Brain microvascular endothelial cell (primary cell): ENCODE results near the gene PTBP1.

Experiments used
- DNase-seq: peaks from one replicate; pipeline ENCODE4 v3.0.0-alpha.2; 2020
- H3K27ac ChIP-seq: fragments of 250-450 bp; sonication (Bioruptor Pico); 2 replicates; pipeline ENCODE4 v1.5.1; 2020; ENCODE audit warnings: mild to moderate bottlenecking, moderate library complexity
- H3K27me3 ChIP-seq: fragments of 250-450 bp; sonication (Bioruptor Pico); replicated peaks from 2 replicates; pipeline ENCODE4 v1.5.1; 2020; ENCODE audit warnings: mild to moderate bottlenecking
- H3K36me3 ChIP-seq: fragments of 250-450 bp; sonication (Bioruptor Pico); replicated peaks from 2 replicates; pipeline ENCODE4 v1.5.1; 2020; ENCODE audit warnings: mild to moderate bottlenecking
- H3K4me3 ChIP-seq: 2 replicates; pipeline ENCODE4 v1.5.1; 2011; ENCODE audit warnings: low read depth, mild to moderate bottlenecking, control low read depth, low read length, moderate library complexity
- CTCF ChIP-seq: IDR thresholded peaks from 2 replicates; pipeline ENCODE4 v1.5.1; 2011; ENCODE audit warnings: low read depth, mild to moderate bottlenecking, moderate library complexity, low read length, control low read depth, inconsistent platforms; ENCODE audit errors: missing control alignments
- in situ Hi-C: cut with HindIII; loops from 2 replicates; pipeline ENCODE4 v1.10.0; 2017; ENCODE audit warnings: low sequenced_read_pairs, low pct_ligation_motif_present

PTBP1 gene

GRCh38 chr19:772730-773436, 24.4 kb upstream of the PTBP1 start:
- Histone ChIP-seq H3K36me3 (no peaks in the 10 kb centered on the region), H3K27me3 (no peaks in the 10 kb centered on the region), H3K4me3 (no peak overlapping the region), H3K27ac (no peak overlapping the region)
- in situ Hi-C loops = no loop called here
- no peak for DNase-seq
- no peak for TF ChIP-seq CTCF

GRCh38 chr19:776549-776948, 20.7 kb upstream of the PTBP1 start:
- Histone ChIP-seq H3K27me3 (no peaks in the 10 kb centered on the region), H3K4me3 (no peak overlapping the region), H3K36me3 (no peaks in the 10 kb centered on the region), H3K27ac (no peak overlapping the region)
- no peak for TF ChIP-seq CTCF
- no peak for DNase-seq
- in situ Hi-C loops = no loop called here

- peak overlapping the region; percentile 45 for H3K27ac ChIP-seq
Measured at GRCh38 chr19:778910-779653, 18.2 kb upstream of the PTBP1 start.

GRCh38 chr19:780935-781334, 16.3 kb upstream of the PTBP1 start:
- no peak overlapping the region for H3K4me3 ChIP-seq
- in situ Hi-C loops = no loop called here
- no peak for TF ChIP-seq CTCF
- H3K27ac ChIP-seq = no peak overlapping the region
- H3K27me3 ChIP-seq = no peaks in the 10 kb centered on the region
- no peaks in the 10 kb centered on the region for H3K36me3 ChIP-seq
- no peak for DNase-seq

More at GRCh38 chr19:778910-779653, 18.2 kb upstream of the PTBP1 start:
- in situ Hi-C loops = no loop called here
- H3K4me3 ChIP-seq = no peak overlapping the region
- TF ChIP-seq CTCF = no peak
- H3K27me3 ChIP-seq = no peaks in the 10 kb centered on the region
- H3K36me3 ChIP-seq = no peaks in the 10 kb centered on the region
- peak; percentile 93 for DNase-seq

- Histone ChIP-seq H3K27ac (no peak overlapping the region), H3K4me3 (no peak overlapping the region), H3K27me3 (no peaks in the 10 kb centered on the region), H3K36me3 (no peaks in the 10 kb centered on the region)
- in situ Hi-C loops = no loop called here
- DNase-seq = no peak
- no peak for TF ChIP-seq CTCF
Measured at GRCh38 chr19:781800-782184, 15.5 kb upstream of the PTBP1 start.
